ENCODE measurements around the gene RYR2.

GRCh38 chr1:237232501-237232900 lies 190.5 kb downstream of the RYR2 start:
- TF ChIP-seq, protein P1, sequence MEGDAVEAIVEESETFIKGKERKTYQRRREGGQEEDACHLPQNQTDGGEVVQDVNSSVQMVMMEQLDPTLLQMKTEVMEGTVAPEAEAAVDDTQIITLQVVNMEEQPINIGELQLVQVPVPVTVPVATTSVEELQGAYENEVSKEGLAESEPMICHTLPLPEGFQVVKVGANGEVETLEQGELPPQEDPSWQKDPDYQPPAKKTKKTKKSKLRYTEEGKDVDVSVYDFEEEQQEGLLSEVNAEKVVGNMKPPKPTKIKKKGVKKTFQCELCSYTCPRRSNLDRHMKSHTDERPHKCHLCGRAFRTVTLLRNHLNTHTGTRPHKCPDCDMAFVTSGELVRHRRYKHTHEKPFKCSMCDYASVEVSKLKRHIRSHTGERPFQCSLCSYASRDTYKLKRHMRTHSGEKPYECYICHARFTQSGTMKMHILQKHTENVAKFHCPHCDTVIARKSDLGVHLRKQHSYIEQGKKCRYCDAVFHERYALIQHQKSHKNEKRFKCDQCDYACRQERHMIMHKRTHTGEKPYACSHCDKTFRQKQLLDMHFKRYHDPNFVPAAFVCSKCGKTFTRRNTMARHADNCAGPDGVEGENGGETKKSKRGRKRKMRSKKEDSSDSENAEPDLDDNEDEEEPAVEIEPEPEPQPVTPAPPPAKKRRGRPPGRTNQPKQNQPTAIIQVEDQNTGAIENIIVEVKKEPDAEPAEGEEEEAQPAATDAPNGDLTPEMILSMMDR (IDR thresholded peaks at IDR 0.05): no peak
- TF ChIP-seq POLR2A (IDR thresholded peaks at IDR 0.05) (no peak), POLR2AphosphoS5 (IDR thresholded peaks at IDR 0.05) (no peak)
